ENCODE data around the gene MINK1.
"Not testable (repeated sequence)": the region's sequence is repeated elsewhere in the genome, so short reads cannot be mapped to it uniquely, and the experiment has no call there.

GRCh38 chr17:4857347-4857746, 24.2 kb downstream of the MINK1 start:
- TF ChIP-seq, protein P1, sequence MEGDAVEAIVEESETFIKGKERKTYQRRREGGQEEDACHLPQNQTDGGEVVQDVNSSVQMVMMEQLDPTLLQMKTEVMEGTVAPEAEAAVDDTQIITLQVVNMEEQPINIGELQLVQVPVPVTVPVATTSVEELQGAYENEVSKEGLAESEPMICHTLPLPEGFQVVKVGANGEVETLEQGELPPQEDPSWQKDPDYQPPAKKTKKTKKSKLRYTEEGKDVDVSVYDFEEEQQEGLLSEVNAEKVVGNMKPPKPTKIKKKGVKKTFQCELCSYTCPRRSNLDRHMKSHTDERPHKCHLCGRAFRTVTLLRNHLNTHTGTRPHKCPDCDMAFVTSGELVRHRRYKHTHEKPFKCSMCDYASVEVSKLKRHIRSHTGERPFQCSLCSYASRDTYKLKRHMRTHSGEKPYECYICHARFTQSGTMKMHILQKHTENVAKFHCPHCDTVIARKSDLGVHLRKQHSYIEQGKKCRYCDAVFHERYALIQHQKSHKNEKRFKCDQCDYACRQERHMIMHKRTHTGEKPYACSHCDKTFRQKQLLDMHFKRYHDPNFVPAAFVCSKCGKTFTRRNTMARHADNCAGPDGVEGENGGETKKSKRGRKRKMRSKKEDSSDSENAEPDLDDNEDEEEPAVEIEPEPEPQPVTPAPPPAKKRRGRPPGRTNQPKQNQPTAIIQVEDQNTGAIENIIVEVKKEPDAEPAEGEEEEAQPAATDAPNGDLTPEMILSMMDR (IDR thresholded peaks at IDR 0.05): not testable (repeated sequence)
- not testable (repeated sequence) for TF ChIP-seq POLR2AphosphoS5 (IDR thresholded peaks at IDR 0.05)

All from gastroesophageal sphincter (tissue), 3 donors.